Epithelial cell of esophagus (primary cell): ENCODE measurements around the gene CD9.

ENCODE experiments used
- DNase-seq: peaks from one replicate; pipeline ENCODE4 v3.0.0; 2010; ENCODE audit warnings: low read depth
- H3K4me3 ChIP-seq: 2 replicates; pipeline ENCODE4 v1.5.1; 2011; ENCODE audit warnings: mild to moderate bottlenecking, low read length, control low read depth
- CTCF ChIP-seq: IDR thresholded peaks from 2 replicates; pipeline ENCODE4 v1.5.1; 2011; ENCODE audit warnings: low read depth, mild to moderate bottlenecking, low read length, control low read depth, inconsistent platforms; ENCODE audit not compliant: insufficient read depth; ENCODE audit errors: missing control alignments

CD9 gene

GRCh38 chr12:6226679-6227051, 26.5 kb downstream of the CD9 start:
- H3K4me3 ChIP-seq, result no peak overlapping the region
- TF ChIP-seq CTCF, result no peak
- DNase-seq, result peak; percentile 60

- no peak for TF ChIP-seq CTCF
- DNase-seq, result peak; percentile 62
- no peak overlapping the region for H3K4me3 ChIP-seq
These were observed 28.5 kb downstream of the CD9 start for GRCh38 chr12:6228535-6229223.

- DNase-seq, result peak; percentile 79
- TF ChIP-seq CTCF, result peak; percentile 5
- H3K4me3 ChIP-seq, result no peak overlapping the region
These were observed 29.3 kb downstream of the CD9 start for GRCh38 chr12:6229224-6230218.

- peak; percentile 56 for DNase-seq
- no peak overlapping the region for H3K4me3 ChIP-seq
- TF ChIP-seq CTCF, result no peak
These were observed 30.3 kb downstream of the CD9 start for GRCh38 chr12:6230321-6231110.

GRCh38 chr12:6231359-6232268, 31.4 kb downstream of the CD9 start:
- TF ChIP-seq CTCF, result no peak
- H3K4me3 ChIP-seq, result no peak overlapping the region
- peak; percentile 61 for DNase-seq
